Sciatic nerve (tissue), 2 donors: ENCODE data around the gene PRM3. TPM values are rescaled to one million over a fixed set of nuclear protein-coding genes. Genes with fewer than 3 reads are reported as not detected.
"Not testable (repeated sequence)": the region's sequence is repeated elsewhere in the genome, so short reads cannot be mapped to it uniquely, and the experiment has no call there.

Experiments used
- ATAC-seq: fragments of 200-7000 bp; cut with Tn5 transposase; one replicate; pipeline ENCODE4 v1.9.1; 2020; ENCODE audit warnings: mild to moderate bottlenecking, moderate library complexity
- DNase-seq: peaks from one replicate; pipeline ENCODE4 v3.0.0-alpha.2; 2020; ENCODE audit warnings: low spot score
- intact Hi-C: fragments of 100-400 bp; cut with DNase I; formaldehyde crosslinking; loops from one replicate; pipeline ENCODE4 v1.14.2; 2022
- total RNA-seq: library from RNA; stranded (reverse); fragmentation: NEBNext Ultra II Directional; extraction: Animal tissue kit (Norgen Biotek cat#: 25700); gene quantifications from one replicate; pipeline ENCODE4 v1.2.1, GENCODE V29; 2021
- donor health status: DM: no; HTN: no; CAD: no.
- donor health status: DM: no; HTN: no; CAD: no.

Gene PRM3
- total RNA-seq, 1 donor from 2014 or later, result not detected

- DNase-seq (no peak), ATAC-seq (no peak)
- intact Hi-C loops, result no loop called here
Measured at GRCh38 chr16:11306997-11307638, 33.7 kb upstream of the PRM3 start.

DNA sequence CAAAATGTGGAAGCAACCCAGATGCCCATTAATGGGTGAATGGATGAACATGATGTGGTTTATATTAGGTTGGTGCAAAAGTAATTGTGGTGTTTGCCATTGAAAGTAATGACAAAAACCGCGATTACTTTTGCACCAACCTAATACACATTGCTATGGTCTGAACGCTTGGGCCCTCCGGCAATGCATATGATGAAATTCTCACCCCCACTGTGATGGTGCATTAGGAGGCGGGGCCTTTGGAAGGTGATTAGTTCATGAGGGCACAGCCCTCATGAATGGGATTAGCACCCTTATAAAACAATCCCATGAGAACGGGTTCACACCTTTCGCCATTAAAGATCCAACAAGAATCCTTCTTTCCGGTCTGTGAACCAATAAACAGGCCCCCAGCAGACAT lies 33.0 kb upstream of the PRM3 start:
- ATAC-seq (no peak), DNase-seq (no peak)
- intact Hi-C loops, result no loop called here

DNA sequence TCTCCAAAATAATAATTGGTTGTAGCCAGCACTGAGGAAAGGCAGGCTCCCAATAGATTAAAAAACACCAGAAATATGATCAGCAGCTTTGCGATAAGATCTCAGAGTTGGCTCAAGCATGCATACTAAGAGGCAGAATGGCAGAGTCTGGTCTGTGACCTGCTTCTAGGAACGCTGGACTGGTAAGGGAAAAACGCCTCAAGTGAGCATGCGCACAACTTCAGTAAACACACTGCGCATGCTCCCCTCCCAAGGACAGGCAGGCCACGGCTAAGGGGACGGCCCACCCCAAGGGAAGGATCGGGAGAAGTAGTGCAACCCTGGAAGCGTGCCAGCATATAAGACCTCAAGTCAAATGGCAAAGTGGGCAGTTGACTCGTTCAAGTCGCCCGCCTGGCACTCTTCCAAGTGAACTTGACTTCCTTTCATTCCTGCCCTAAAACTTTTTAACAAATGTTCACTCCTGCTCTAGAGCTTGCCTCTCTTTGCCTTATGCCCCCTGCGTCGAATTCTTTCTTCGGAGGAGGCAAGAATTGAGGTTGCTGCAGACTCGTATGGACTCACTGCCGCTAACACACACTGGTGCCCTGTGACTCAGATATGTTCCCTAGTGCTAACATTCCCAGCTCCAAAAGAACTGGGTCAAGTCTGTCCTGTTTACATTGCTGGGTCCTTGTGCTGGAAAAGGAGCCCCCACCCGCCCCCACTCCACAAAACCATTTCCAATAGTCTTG lies 30.1 kb upstream of the PRM3 start:
- DNase-seq (no peak), ATAC-seq (no peak)
- intact Hi-C loops, result no loop called here

GRCh38 chr16:11302977-11303376 lies 29.5 kb upstream of the PRM3 start:
- ATAC-seq (no peak), DNase-seq (no peak)
- intact Hi-C loops, result no loop called here

GRCh38 chr16:11301645-11302501 lies 28.4 kb upstream of the PRM3 start:
- intact Hi-C loops, result no loop called here
- no peak for DNase-seq
- ATAC-seq, result no peak

GRCh38 chr16:11300560-11300892 lies 27.1 kb upstream of the PRM3 start:
- ATAC-seq (no peak), DNase-seq (no peak)
- intact Hi-C loops, result no loop called here

DNA sequence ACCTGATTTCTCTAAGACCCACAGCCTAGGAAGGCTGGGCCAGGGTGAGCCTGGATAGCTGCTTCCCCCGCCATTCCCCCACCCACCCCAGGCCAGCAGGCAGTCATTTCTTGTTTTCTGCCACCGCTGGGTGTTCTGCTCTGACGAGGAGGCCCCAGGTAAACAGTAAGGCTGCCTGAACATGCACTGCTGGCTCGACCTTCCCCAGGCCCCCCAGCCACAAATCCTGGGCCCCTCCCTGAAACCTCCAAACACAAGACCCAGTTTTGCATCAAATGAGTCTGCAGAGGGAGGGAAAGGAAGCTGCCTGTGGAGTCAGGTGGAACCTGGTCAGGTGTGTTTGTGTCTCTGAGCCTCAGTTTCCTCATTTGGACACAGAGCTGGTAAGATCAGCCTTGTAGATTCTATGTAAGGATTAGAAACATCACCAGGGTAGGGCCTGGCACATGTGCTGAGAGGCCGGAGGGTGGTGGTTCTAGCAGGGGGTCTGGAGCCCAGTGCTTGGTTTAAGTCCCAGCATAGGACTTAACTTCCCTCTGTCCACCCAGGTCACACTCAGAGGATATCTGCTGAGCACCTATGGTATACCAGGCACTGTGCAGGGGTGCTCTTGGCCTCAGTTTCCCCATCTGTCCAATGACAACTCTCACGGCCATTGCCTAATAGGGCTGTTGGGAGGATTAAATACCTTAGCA lies 26.6 kb upstream of the PRM3 start:
- intact Hi-C loops, result no loop called here
- ATAC-seq, result no peak
- DNase-seq, result no peak

- intact Hi-C loops, ATAC-seq, DNase-seq: not testable (repeated sequence)
Measured at GRCh38 chr16:11298950-11299547, 25.6 kb upstream of the PRM3 start.

GRCh38 chr16:11298143-11298900 lies 24.9 kb upstream of the PRM3 start:
- intact Hi-C loops, result no loop called here
- ATAC-seq, result peak; percentile 8
- no peak for DNase-seq

DNA sequence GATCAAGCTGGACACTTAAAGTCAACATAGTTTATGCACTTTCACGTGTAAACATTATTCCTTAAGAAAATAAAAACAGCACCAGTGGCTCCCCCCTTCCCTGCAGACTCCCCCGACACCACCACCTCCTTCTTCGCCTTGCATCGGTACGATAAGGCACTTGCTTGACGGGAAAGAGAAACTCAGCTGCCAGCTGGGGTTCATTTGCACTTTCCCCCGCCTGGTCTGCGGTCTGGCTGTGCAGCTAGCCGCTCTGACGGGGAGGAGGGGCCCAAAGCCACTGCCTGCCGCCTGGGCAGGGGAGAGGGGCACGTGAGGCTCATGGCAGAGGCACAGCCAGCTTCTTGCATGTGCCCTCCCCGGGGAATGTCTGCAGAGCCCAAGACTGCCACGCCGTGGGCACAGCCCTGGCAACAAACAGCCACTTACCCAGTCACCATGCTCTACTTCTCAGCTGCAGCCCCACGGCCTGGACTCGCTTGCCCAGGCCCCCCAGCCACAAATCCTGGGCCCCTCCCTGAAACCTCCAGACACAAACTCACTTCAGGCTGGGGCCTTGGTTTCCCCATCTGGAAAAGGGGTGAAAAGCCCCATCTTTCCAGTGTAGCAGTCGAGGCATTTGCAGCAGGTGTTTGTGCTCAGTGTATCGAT lies 24.2 kb upstream of the PRM3 start:
- DNase-seq, result peak; percentile 79
- intact Hi-C loops, result no loop called here
- peak; percentile 93 for ATAC-seq

DNA sequence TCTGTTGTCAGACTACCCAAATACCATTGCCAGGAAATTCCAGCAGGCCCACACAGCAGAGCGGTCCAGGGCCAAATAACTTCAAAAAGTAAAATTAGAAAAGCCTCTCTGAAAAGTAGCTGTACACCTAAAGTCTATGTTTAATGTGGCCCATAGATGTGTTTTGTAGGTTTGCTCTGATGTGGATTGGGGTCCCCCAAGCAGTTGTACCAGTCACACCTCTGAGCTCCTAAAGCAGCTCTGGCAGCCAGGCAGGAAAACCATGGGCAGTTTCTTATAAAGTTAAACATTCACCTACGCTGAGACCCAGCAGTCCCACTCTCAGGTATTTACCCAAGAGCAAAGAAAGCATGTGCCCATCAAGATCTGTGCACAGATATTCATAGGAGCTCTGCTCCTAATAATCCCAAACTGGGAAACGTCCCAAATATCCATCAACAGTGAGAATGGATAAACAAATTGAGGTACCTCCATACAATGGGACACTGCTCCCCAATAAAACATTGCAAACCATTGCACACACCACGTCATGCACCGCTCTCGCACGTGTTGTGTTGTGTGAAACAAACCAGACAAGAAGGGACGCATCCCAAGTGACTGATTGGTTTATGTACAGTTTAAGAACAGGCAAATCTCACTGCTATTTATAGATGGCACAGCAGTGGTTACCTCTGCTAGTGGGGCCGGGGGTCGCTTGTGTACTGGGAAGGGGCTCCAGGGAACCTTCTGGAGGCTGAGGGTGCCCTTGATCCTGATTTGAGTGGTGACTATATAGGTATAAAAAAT lies 23.5 kb upstream of the PRM3 start:
- ATAC-seq, result peak; percentile 35
- intact Hi-C loops, result no loop called here
- no peak for DNase-seq

GRCh38 chr16:11296351-11296705 lies 22.9 kb upstream of the PRM3 start:
- intact Hi-C loops, result no loop called here
- DNase-seq (no peak), ATAC-seq (no peak)

DNA sequence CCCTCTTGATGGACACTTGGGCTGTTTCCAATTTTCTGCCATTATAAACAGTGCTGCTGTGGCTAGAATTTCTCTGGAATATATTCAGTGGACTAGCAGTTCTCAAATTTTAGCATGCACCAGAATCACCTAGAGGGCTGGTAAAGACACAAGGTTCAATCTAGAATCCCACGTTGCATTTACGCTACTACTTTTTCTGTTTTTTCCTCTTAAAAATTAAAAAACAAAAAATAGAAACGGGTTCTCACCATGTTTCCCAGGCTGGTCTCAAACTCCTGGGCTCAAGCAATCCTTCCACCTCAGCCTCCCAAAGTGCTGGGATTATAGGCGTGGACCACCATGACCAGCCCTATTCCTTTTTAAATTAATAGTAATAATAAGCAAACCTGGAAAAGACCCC lies 22.2 kb upstream of the PRM3 start:
- DNase-seq (no peak), ATAC-seq (no peak)
- intact Hi-C loops, result no loop called here

DNA sequence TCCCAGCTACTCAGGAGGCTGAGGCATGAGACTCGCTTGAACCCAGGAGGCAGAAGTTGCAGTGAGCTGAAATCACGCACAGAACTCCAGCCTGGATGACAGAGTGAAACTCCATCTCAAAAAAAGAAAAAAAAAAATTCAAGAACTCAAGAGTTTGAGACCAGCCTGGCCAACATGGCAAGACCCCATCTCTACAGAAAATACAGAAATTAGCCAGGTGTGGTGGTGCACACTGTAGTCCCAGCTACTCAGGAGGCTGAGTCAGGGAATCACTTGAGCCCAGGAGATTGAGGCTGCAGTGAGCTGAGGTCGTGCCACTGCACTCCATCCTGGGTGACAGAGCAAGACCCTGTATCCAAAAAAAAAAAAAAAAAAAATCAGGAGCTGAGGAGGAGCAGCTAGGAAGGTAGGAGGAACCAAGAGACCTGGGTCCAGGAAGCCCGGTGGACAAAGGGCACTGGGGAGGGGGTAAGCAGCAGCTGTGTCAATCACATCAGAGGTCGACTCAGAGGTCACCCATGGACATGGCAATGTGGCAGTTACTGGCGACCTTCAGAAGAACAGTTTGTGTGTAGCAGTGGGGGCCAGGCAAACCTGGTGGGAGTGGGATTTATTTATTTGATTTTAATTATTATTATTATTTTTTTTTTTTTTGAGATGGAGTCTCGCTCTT lies 18.8 kb upstream of the PRM3 start:
- ATAC-seq (no peak), DNase-seq (no peak)
- intact Hi-C loops, result no loop called here

GRCh38 chr16:11291091-11291703 lies 17.8 kb upstream of the PRM3 start:
- intact Hi-C loops, result no loop called here
- ATAC-seq, result no peak
- DNase-seq, result no peak

DNA sequence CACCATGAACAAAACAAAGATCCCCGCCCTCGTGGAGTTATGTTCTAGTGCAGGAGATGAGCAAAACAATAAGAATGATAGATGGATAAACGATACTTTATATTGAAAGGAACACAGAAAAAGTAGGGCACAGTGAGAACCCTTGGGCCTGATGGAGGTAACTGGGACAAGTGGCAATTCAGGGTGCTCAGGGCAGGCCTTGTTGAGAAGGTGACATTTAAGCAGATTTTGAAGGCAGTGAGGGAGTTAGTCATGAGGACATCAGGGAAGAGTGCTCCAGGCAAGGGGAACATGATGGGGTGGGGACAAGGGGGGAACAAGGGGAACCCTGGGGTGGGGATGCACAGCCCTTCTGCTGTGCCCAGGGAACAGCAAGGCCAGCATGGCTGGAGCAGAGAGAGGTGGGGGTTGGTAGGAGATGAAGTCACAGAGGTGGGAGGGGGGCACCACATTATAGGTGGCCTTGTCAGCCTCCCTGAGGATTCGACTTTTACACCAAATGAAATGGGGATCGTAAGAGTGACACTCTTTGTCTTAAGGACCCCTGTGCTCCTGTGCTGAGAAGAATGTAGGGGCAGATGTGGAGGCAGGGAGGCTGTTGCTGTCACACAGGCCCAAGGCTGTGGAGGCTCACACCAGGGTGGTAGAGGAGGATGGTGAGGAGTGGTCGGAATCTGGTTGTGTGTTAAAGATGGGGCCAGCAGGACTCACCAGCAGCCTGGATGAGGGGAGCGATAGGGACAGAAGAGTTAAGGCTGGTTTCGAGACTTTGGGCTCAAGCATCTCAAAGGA lies 16.9 kb upstream of the PRM3 start:
- no peak for DNase-seq
- intact Hi-C loops, result no loop called here
- ATAC-seq, result no peak
